ENCODE data around the gene PHC3. TPM values are rescaled to one million over a fixed set of nuclear protein-coding genes. Genes with fewer than 3 reads are reported as not detected.

The PHC3 gene
- polyA plus RNA-seq, 1 donor from 2014 or later, result 18.6 TPM

DNA sequence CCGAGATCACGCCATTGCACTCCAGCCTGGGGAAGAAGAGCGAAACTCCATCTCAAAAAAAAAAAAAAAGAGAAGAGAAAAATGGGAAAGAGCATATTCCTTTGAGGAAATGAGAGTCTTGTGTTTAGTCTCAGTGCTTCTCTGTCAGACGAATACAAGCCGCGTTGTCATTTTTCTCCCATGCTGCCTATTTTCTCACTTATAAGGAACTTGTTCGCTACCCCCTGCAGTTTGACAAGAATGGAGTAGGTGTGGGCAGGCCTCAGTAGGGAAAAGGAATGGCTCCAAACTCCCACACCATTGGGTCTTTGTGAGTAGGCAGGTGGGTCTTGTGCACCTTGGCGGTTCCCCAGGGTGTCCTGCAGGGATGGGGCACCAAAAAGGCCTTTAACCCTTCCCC is 137.3 kb downstream of the PHC3 start:
- no peaks in the 10 kb centered on the region for H3K9me2 ChIP-seq (ENCODE audit: insufficient read depth, low read length)
- no peak overlapping the region for H3K27ac ChIP-seq (ENCODE audit: low read length)
- no peak overlapping the region for H2AFZ ChIP-seq (ENCODE audit: low read depth, low read length)
- no peak for TF ChIP-seq EZH2 (IDR thresholded peaks at IDR 0.05; ENCODE audit: borderline replicate concordance, insufficient read depth, low read length, poor library complexity, severe bottlenecking)
- no peak for TF ChIP-seq SMC3 (conservative IDR thresholded peaks at IDR 0.05; ENCODE audit: poor library complexity)
- no peak for TF ChIP-seq RAD21 (conservative IDR thresholded peaks at IDR 0.05)
- TF ChIP-seq, protein P1, sequence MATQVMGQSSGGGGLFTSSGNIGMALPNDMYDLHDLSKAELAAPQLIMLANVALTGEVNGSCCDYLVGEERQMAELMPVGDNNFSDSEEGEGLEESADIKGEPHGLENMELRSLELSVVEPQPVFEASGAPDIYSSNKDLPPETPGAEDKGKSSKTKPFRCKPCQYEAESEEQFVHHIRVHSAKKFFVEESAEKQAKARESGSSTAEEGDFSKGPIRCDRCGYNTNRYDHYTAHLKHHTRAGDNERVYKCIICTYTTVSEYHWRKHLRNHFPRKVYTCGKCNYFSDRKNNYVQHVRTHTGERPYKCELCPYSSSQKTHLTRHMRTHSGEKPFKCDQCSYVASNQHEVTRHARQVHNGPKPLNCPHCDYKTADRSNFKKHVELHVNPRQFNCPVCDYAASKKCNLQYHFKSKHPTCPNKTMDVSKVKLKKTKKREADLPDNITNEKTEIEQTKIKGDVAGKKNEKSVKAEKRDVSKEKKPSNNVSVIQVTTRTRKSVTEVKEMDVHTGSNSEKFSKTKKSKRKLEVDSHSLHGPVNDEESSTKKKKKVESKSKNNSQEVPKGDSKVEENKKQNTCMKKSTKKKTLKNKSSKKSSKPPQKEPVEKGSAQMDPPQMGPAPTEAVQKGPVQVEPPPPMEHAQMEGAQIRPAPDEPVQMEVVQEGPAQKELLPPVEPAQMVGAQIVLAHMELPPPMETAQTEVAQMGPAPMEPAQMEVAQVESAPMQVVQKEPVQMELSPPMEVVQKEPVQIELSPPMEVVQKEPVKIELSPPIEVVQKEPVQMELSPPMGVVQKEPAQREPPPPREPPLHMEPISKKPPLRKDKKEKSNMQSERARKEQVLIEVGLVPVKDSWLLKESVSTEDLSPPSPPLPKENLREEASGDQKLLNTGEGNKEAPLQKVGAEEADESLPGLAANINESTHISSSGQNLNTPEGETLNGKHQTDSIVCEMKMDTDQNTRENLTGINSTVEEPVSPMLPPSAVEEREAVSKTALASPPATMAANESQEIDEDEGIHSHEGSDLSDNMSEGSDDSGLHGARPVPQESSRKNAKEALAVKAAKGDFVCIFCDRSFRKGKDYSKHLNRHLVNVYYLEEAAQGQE (IDR thresholded peaks at IDR 0.05; ENCODE audit: borderline replicate concordance), result no peak
- TF ChIP-seq EP300 (conservative IDR thresholded peaks at IDR 0.05; ENCODE audit: poor library complexity, severe bottlenecking), result no peak
- no peak for TF ChIP-seq POLR2AphosphoS5 (IDR thresholded peaks at IDR 0.05)
- no peak for TF ChIP-seq TAF1 (IDR thresholded peaks at IDR 0.05; ENCODE audit: low read depth)
- TF ChIP-seq MXI1 (conservative IDR thresholded peaks at IDR 0.05; ENCODE audit: poor library complexity, severe bottlenecking), result no peak
- no peaks in the 10 kb centered on the region for H3K79me2 ChIP-seq (replicated peaks; ENCODE audit: insufficient read depth, low read length)
- H3K36me3 ChIP-seq (ENCODE audit: insufficient read depth, low read length), result no peaks in the 10 kb centered on the region
- no peak overlapping the region for H3K9ac ChIP-seq (ENCODE audit: low read length)
- H3F3A ChIP-seq (ENCODE audit: insufficient read depth, low read length, poor library complexity, severe bottlenecking), result no peaks in the 10 kb centered on the region
- H3K9me3 ChIP-seq (ENCODE audit: low read length), result no peaks in the 10 kb centered on the region
- no peak overlapping the region for H3K4me2 ChIP-seq (ENCODE audit: low read length)
- peaks cover 14% of the 10 kb centered on the region for H3K27me3 ChIP-seq (ENCODE audit: insufficient read depth, low read depth, low read length)
- no peak overlapping the region for H3K4me3 ChIP-seq (ENCODE audit: low read length)
- H4K20me1 ChIP-seq (ENCODE audit: insufficient read depth), result no peaks in the 10 kb centered on the region

DNA sequence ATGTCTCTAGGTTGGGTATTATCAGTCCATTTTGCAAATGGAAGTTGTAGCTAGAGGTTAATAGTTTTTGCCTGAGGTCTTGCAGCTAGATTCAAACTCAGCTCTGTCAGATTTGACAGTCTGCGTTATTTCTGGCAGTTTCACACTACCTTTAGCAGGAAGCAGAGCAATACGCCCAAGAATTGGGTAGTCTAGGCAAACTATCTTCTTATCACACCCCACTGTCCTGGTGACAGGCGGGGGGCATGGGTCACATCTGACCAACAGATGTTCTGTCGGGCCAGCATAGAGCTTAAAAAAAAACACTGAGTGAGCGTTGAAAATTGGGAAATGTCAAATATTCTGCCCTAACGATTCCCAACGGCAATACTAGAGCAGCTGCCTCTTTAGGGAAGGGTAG is 138.0 kb downstream of the PHC3 start:
- H3F3A ChIP-seq (ENCODE audit: insufficient read depth, low read length, poor library complexity, severe bottlenecking), result no peaks in the 10 kb centered on the region
- no peak overlapping the region for H3K27ac ChIP-seq (ENCODE audit: low read length)
- no peaks in the 10 kb centered on the region for H3K36me3 ChIP-seq (ENCODE audit: insufficient read depth, low read length)
- peaks cover 22% of the 10 kb centered on the region for H3K27me3 ChIP-seq (ENCODE audit: insufficient read depth, low read depth, low read length)
- H2AFZ ChIP-seq (ENCODE audit: low read depth, low read length), result no peak overlapping the region
- no peaks in the 10 kb centered on the region for H4K20me1 ChIP-seq (ENCODE audit: insufficient read depth)
- no peak for TF ChIP-seq EZH2 (IDR thresholded peaks at IDR 0.05; ENCODE audit: borderline replicate concordance, insufficient read depth, low read length, poor library complexity, severe bottlenecking)
- no peak for TF ChIP-seq MXI1 (conservative IDR thresholded peaks at IDR 0.05; ENCODE audit: poor library complexity, severe bottlenecking)
- TF ChIP-seq TAF1 (IDR thresholded peaks at IDR 0.05; ENCODE audit: low read depth), result no peak
- TF ChIP-seq EP300 (conservative IDR thresholded peaks at IDR 0.05; ENCODE audit: poor library complexity, severe bottlenecking), result no peak
- TF ChIP-seq POLR2AphosphoS5 (IDR thresholded peaks at IDR 0.05), result no peak
- no peak for TF ChIP-seq SMC3 (conservative IDR thresholded peaks at IDR 0.05; ENCODE audit: poor library complexity)
- no peak for TF ChIP-seq RAD21 (conservative IDR thresholded peaks at IDR 0.05)
- TF ChIP-seq, protein P1 (IDR thresholded peaks at IDR 0.05; ENCODE audit: borderline replicate concordance), result no peak
- TF ChIP-seq, protein P2, sequence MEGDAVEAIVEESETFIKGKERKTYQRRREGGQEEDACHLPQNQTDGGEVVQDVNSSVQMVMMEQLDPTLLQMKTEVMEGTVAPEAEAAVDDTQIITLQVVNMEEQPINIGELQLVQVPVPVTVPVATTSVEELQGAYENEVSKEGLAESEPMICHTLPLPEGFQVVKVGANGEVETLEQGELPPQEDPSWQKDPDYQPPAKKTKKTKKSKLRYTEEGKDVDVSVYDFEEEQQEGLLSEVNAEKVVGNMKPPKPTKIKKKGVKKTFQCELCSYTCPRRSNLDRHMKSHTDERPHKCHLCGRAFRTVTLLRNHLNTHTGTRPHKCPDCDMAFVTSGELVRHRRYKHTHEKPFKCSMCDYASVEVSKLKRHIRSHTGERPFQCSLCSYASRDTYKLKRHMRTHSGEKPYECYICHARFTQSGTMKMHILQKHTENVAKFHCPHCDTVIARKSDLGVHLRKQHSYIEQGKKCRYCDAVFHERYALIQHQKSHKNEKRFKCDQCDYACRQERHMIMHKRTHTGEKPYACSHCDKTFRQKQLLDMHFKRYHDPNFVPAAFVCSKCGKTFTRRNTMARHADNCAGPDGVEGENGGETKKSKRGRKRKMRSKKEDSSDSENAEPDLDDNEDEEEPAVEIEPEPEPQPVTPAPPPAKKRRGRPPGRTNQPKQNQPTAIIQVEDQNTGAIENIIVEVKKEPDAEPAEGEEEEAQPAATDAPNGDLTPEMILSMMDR (IDR thresholded peaks at IDR 0.05; ENCODE audit: poor library complexity, severe bottlenecking), result no peak
- no peaks in the 10 kb centered on the region for H3K9me2 ChIP-seq (ENCODE audit: insufficient read depth, low read length)
- H3K9me3 ChIP-seq (ENCODE audit: low read length), result no peaks in the 10 kb centered on the region
- H3K79me2 ChIP-seq (replicated peaks; ENCODE audit: insufficient read depth, low read length), result no peaks in the 10 kb centered on the region
- H3K9ac ChIP-seq (ENCODE audit: low read length), result no peak overlapping the region
- no peak overlapping the region for H3K4me2 ChIP-seq (ENCODE audit: low read length)
- H3K4me3 ChIP-seq (ENCODE audit: low read length), result no peak overlapping the region

Measured in neural cell (in vitro differentiated cells).